GM19372 (cell line): ENCODE results near the gene ABCA13.

ENCODE experiments used
- ATAC-seq: cut with Tn5 transposase; IDR thresholded peaks from one replicate; pipeline ENCODE4 v1.9.1; 2021; ENCODE audit warnings: mild to moderate bottlenecking, low read depth, moderate library complexity; ENCODE audit not compliant: unreplicated experiment

Gene ABCA13

DNA sequence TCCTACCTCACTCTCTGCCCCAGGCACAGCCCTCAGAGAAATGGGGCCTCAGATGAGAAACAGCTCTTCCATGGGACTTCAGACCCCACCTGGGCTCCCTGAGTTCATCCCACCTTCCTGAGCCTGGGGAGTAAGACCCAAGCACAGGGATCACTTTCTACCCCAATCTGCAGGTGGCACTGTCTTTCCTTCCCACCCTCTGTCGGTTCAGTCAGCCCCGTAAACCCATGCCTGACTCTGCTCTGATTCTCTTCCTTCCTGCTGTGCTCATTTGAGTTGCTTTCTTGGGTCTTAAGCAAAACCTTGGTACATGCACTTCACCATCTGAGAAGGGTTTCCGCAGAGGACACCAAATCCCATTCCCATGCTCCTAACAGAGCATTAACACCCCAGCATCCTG, 446.7 kb downstream of the ABCA13 start:
- ATAC-seq = no peak

DNA sequence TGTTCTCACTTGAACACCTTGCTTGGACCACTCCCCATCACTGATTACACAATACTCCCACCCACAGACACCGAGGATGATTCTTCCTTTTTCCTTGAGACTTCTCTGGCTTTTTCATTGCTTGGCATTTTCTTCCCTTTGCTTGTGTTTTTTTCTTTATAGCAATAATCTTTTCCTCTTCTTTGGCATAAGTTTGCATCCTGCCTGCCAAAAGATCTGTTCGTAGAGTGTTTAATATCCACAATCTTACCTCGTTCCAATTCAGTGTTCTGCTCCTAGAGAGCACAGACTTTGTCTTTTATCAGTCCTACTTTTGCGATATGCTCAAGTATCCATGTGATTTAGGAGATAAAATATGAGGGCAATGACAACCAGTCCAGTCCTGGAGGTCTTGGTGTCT, 449.8 kb downstream of the ABCA13 start:
- no peak for ATAC-seq

DNA sequence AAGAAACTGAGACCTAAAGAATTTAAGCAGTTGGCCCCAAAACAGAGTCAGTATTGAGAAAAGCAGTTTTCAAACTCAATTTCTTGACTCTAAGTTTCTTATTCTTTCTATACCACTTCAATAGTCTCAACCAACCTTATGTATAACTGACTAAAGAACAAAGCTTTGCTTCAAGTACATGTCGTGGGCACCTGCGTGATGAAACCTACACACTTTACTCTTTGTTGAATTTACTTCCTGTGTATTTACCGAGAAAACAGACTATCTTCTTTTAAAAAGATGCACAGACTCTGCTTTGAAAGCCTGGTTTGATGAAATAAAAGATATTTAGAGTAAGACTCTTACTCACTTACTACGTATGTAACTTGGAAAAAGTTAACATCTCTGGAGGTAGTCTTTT, 455.9 kb downstream of the ABCA13 start:
- ATAC-seq = no peak

DNA sequence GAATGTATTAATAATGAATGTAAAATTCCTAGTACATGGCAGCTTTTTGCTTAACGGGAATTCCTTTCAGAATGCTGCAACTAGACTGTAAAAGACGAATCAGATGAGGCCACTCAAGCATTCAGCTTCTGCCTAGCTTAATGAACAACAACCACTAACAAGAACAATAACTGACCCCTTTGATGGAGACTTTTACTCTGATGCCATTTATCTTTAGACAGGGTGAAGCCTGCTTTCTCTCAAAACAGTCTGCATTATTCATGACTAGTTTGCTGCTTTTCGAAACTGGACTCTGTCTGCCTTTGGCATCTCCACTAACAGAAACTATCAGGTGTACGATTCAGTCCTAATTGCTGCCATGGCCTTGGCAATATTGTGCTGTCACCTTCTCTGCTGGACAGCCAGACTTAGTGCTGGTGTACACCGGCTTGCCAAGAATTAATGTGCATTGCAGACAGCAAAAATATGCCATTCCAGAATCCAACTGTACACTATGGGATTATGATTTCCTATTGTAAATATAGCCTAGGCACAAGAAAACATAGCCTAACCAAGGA, 457.6 kb downstream of the ABCA13 start:
- no peak for ATAC-seq

DNA sequence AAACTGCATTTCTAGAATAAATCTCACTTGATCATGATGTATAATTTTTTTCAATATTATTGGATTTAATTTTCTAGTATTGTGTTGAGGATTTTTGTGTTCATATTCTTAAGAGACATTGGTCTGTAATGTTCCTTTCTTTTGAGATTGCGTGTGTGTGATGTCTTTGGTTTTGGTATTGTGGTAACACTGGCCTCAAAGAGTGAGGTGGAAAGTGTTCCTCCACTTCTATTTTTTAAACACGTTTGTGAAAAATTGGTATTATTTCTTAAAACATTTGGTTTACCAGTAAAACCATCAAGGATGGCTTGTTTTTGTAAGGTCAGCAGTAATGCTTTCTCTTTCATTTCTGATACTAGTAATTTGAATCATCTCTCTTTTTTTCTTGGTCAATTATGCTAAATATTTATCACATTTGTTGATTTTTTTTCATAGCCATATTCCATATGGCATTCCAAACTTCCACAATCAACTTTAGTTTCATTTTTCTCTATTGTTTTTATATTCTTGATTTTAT, 462.9 kb downstream of the ABCA13 start:
- ATAC-seq = no peak

DNA sequence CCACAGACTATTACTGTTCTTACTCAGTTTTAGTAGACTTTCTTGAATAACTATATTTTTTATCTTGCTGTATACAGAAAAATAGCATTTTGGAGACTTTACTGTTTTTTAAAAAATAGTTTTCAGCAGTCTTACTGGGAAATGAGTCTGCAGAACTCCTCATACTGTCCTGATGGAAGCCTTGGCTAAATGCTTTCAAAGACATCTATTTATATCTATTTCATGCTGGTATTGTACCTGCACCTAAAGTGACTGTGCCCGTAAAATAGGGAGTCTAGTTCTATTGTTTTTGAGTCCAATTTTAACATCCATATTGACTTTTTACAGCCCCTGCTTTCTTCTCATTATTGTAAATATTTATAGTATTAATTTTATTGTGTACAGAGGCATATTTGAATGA, 464.5 kb downstream of the ABCA13 start:
- ATAC-seq = no peak

DNA sequence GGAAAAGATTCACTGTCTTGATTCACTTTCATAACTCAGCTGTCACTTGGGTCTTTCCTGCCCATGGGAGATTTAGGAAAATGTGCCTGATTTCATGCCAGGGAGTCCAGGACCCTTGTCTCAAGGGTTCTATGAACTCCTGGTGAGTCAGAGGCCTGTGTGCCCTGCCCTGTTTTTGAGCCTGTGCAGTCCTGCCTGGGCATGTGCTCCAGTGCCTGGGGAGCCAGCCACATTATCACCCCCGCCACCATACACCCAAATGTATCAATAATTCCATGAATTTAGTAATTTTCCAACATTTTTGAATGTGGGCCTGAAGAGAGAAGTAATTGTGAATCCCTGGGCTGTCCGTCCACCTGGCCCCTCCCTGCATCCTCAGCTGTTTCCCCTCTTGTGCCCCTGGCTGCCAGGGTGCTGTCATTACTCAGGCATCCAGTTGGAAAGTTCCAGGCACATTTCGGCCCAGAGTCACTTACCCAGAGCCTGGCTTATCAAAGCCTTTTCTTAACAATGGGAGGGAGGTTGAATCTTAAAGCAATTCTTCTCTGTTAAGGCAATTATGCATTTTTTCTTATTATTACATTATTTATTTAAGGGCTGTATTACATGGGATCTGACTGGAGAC, 465.2 kb downstream of the ABCA13 start:
- no peak for ATAC-seq

DNA sequence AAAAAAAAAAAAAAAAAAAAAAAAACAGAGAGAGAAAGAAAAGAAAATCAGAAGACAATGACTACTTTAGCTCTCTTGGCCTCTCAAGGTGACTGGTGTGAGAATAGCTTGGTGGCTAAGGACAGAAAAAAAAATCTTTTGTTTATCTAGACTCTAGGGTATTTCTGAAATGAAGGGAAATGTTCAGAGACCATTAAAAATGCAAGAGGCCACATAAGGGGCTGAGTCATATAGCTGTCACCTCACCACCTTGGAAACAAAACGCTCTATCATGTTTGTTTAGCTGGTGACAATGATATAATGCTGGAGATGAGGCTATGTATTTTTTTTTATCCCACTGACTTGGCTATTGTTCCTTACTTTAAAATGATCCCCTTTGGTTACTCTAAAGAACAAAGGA, 466.1 kb downstream of the ABCA13 start:
- no peak for ATAC-seq

DNA sequence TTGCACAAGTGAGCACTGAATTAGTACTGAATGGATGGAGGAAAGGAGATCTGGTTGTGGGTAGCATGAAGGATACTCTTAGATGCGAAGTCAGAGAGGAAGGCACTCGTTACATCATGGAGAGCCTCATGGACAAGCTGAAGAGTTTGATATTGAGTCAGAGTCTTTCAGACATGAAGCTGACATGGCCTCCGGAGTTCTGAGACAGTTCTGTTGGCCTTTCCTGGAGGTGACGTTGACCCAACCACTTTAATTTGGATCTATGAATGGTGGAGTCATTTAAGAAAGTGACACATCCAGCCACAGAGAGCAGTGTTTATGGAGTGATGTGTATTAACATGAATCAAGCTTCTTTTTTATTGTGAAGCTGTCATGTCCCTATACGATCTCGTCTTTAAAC, 466.8 kb downstream of the ABCA13 start:
- ATAC-seq = no peak

DNA sequence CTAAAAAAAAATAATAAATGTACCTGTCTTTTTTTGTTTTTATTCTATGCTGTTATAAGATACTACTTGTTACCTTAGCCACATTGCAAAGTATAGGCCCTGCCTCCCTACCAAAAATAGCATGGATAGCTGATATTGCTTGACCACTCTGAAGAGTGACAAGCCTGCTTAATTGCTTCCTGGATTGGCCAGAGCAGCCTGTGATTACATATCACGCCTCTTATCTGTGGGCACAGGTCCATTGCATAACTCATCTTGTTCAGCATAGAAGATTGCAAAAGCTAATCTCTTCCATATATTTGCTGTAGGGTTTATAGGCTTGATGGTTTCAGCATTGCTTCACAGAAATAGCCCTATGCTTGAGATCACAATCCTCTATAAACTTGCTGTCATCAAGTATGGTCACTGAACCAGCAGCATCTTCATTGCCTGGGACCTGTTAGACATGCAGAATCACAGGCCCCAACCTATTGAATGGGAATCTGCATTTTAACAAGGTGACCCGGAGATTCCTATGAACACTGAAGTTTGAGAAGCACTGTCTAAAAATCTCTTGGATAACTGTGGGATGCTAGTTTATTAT, 472.3 kb downstream of the ABCA13 start:
- ATAC-seq = no peak

DNA sequence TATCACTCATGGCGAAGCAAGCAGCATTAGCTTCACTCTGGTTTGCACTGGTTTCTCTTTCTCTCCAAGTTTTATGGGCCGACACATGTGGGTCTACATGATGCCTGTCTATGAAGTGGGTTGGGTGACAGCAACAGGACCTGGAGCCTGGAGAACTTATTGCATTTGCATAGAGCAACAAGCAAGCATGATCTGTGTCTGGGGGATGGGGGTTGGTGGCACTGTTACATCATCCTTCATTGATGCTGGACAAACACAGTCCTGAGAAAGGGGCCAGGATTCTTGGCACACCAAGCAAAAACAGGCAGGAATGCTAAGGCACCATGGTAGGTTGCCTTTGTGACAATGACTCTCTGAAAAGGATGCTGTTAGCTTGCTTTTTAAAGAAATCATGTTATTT, 486.9 kb downstream of the ABCA13 start:
- ATAC-seq = no peak

DNA sequence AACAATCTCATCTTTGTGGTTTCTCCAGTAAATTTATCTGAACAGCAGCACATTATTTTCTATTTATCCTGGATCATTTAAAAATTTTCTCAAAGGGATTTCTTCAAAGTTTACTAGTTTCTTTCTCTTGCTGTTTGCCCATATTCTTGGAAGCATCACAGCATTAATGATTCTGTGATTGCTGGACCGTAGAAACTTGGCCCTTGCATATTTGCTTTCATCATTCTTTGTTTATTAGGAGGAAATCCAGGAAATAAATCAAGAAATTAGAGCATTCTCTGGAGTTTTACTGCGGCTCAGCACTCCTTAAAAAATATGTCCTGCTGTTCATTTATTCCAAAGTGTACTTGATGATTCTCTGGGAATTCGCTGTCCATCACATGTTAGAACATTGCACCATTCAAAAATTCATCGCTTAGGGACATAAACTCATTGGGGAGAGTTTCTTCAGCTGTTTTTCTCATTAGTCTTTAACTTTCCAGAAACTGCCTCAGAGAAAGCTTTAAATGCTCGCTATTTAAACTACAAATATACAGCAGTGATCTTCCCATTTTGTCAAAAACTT, 489.1 kb downstream of the ABCA13 start:
- ATAC-seq = no peak

DNA sequence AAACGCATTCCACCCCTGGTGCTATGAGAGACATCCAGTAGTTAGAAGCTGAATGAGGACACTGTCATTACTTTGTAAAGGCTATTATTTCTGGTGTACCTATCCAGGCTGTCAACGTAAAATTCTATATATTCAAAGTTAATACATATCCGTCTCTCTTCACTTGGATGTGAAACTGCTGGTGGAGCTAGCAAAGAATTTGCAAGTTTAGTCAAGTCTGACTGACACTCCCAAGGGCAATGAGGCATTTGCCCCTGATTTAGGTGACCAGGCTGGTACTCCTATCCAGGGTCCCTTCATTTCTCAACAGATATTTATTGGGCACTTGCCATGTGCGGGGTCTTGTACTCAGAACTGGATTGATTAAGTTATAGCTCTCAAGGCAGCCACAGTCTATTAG, 493.0 kb downstream of the ABCA13 start:
- ATAC-seq = no peak

DNA sequence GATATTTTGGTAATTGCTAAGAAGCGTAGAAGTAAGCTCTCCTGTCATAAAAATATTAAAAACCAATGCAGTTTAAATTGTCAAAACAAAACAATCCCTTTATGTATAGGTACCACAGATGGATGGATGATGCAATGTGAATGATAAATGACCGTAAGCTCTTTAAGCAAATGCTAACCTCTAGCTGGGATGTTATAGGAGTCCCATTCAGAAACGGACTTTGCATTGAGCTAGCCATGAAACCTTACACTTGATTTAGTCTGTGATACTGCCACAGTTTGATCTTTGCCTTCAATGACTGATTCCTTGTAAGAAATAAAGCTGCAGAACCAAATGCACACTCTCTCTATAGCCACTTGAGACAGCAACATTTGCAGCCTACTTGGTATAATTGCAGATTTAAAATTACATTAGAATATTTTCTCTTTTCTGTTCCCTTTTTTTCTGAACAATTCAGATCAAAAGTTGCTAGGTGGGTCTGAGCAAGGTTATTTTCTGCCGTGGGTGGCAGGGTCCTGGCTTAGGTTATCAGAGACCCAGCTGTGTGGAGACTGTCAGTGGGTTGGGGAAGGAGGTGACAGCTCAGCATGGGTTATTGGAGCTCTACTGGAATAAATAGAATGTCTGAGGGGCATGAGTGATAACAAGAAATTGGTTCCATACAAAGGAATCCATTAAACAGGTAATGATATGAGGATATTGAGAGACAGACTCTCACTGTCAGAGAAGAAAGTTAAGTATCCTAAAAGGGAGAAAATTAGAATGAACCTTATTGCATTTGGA, 494.3 kb downstream of the ABCA13 start:
- ATAC-seq = no peak

DNA sequence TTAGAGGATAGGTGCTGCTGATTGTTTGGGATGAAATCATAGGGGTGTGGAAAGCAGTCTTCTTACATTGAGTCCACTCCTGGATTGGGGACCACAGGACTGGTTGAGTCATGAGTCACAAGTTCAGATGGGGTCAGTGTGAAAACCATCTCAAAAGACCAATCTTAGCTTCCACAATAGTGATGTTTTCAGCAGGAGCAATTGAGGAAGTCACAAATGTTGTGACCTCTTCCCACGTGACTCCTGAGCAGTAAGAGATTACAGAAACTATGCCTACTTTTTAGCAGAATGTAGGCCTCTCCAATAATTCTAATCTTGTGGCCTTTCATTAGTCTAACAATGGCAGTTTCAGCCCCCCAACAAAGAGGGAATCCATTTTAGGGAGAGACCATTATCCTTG, 496.1 kb downstream of the ABCA13 start:
- no peak for ATAC-seq

DNA sequence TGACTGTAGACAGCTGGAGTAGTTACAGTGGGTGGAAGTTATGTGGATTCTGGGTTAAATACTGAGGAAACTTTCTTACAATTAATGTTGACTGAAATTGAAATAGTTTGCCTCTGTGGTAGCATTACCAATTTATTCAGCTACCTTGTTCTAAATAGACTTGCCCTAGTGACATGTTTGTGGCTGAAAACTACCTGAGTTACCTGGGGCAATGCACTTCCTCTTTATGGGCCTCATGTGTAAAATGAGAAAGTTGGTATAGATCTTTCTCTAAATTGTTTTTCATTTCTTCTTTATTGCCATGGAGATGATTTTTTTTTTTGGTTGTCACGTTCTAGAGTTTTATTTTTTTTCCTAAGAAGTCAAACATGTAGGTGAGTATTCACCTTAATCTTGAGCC, 500.4 kb downstream of the ABCA13 start:
- no peak for ATAC-seq

DNA sequence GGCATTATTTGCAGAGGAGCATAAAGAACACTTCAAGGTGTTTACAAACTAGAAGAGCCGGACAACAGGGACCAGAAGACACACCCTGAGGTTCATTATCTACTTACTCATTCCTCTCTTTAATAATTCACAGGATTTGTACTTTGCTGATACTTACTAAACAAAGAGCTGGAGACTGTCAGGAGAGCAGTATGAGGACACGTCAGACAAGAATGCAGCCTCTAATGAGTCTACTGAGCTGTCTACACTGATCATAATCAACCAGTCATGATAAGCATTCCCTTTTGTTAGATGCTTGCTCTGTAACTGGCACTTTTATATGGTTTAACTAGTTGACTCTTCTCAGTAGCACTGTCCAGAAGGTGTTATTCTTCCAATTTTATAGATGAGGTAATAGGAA, 509.7 kb downstream of the ABCA13 start:
- ATAC-seq = no peak

DNA sequence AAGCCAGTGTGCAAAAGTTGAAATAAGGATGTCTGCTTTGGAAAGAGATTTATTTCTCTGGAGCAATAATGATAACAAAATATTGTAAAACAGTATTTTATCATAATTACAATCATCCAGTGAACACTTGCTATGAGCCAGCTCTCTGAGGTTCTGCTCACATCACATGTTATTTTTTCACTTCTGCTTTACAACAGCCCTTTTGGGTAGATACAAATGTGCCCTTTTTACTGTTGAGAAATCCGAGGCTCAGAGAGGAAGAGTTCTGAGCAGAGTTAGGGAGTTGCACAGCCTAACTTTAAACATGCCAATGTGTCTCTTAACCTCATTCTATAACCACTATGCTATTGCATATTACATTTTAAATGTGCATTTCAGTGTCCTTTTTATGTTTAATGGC, 520.5 kb downstream of the ABCA13 start:
- ATAC-seq = no peak
